Panc1 (cell line): Measurements from ENCODE around the gene DACH1. TPM values are rescaled to one million over a fixed set of nuclear protein-coding genes. Genes with fewer than 3 reads are reported as not detected.

Experiments
- ATAC-seq: fragments of 200-7000 bp; cut with Tn5 transposase; 2 replicates; pipeline ENCODE4 v1.9.1; 2020; ENCODE audit warnings: mild to moderate bottlenecking, moderate library complexity
- BruUV-seq: library from RNA; stranded (reverse); fragments of 400-500 nt; replicated peaks from 2 replicates; lab custom pipeline; 2021; lab: Mats Ljungman, UMichigan
- CTCF ChIA-PET: fragments of 300-600 bp; sonication (Branson Sonifier 250); formaldehyde crosslinking; loops from one replicate; lab custom pipeline; 2022; ENCODE audit warnings: antibody characterized with exemption; lab: Charles Lee
- POLR2A ChIA-PET: fragments of 300-600 bp; sonication (Branson Sonifier 250); formaldehyde crosslinking; loops from one replicate; lab custom pipeline; 2022; ENCODE audit warnings: antibody characterized with exemption; lab: Charles Lee
- DNase-seq: peaks from one replicate; pipeline ENCODE4 v3.0.0-alpha.2; 2010; ENCODE audit warnings: low read depth, low spot score
- H3K27ac ChIP-seq: 2 replicates; pipeline ENCODE4 v1.5.1; 2011; ENCODE audit warnings: mild to moderate bottlenecking, low read length, inconsistent platforms
- H3K27me3 ChIP-seq: fragments of 200-500 bp; sonication (Bioruptor generic); 2 replicates; pipeline ENCODE4 v1.6.0; 2014; ENCODE audit warnings: low read length, inconsistent platforms; ENCODE audit not compliant: control insufficient read depth, insufficient read depth
- H3K36me3 ChIP-seq: fragments of 200-500 bp; sonication (Bioruptor generic); 2 replicates; pipeline ENCODE4 v1.5.1; 2014; ENCODE audit warnings: inconsistent platforms, mild to moderate bottlenecking, low read length, moderate library complexity; ENCODE audit not compliant: control insufficient read depth, insufficient read depth
- H3K4me1 ChIP-seq: 2 replicates; pipeline ENCODE4 v1.5.1; 2011; ENCODE audit warnings: inconsistent platforms, mild to moderate bottlenecking, low read length, moderate library complexity; ENCODE audit not compliant: control insufficient read depth, insufficient read depth
- H3K4me3 ChIP-seq, 2 experiments: 2 replicates each; pipeline ENCODE4 v1.5.1; 2011 to 2012; ENCODE audit warnings: low read depth in 2 of 2, low read length in 2 of 2, mild to moderate bottlenecking in 2 of 2, inconsistent platforms in 1 of 2, moderate library complexity in 1 of 2
- H3K9me3 ChIP-seq: fragments of 200-500 bp; sonication (Bioruptor generic); 2 replicates; pipeline ENCODE4 v1.5.1; 2014; ENCODE audit warnings: low read depth, mild to moderate bottlenecking, inconsistent platforms, low read length, moderate library complexity; ENCODE audit not compliant: control insufficient read depth, insufficient read depth
- POLR2AphosphoS5 ChIP-seq: IDR thresholded peaks from 2 replicates; pipeline ENCODE4 v1.6.1; 2012; ENCODE audit warnings: mild to moderate bottlenecking, low read depth, low read length, moderate library complexity
- SIN3A ChIP-seq: IDR thresholded peaks from 2 replicates; pipeline ENCODE4 v1.6.1; 2012; ENCODE audit warnings: low read depth, mild to moderate bottlenecking, low read length, moderate library complexity, borderline replicate concordance; ENCODE audit not compliant: insufficient read depth
- TCF7L2 ChIP-seq: IDR thresholded peaks from 2 replicates; pipeline ENCODE4 v1.6.1; 2011; ENCODE audit warnings: mild to moderate bottlenecking, low read depth, low read length, inconsistent platforms
- in situ Hi-C: cut with HindIII; loops from 2 replicates; pipeline ENCODE4 v1.10.0; 2016; ENCODE audit warnings: low sequenced_read_pairs, low pct_unique_long_range_greater_than_20kb
- intact Hi-C: fragments of 100-400 bp; cut with micrococcal nuclease; formaldehyde crosslinking; loops from one replicate; pipeline ENCODE4 v1.10.0; 2022; ENCODE audit not compliant: unreplicated experiment
- total RNA-seq: library from RNA; stranded (reverse); gene quantifications from one replicate; pipeline ENCODE4 v1.2.1, GENCODE V29; 2021; ENCODE audit not compliant: unreplicated experiment
- TF ChIP-seq, protein P1 (sequence below): fragments of 450-650 bp; IDR thresholded peaks from 2 replicates; pipeline ENCODE4 v1.5.1; 2017; ENCODE audit warnings: mild to moderate bottlenecking
- TF ChIP-seq, protein P2 (sequence below), 2 experiments: IDR thresholded peaks; 2 replicates each; pipeline ENCODE4 v1.6.1; 2011 to 2012; ENCODE audit warnings: low read depth in 2 of 2, control low read depth in 1 of 2, low read length in 1 of 2, mild to moderate bottlenecking in 1 of 2, moderate library complexity in 1 of 2; ENCODE audit not compliant: insufficient read depth in 1 of 2

The DACH1 gene
- total RNA-seq, 1 experiment from 2014 or later = 0.54 TPM

- in situ Hi-C loops = no loop called here
- Histone ChIP-seq H3K27me3 (no peaks in the 10 kb centered on the region), H3K9me3 (no peaks in the 10 kb centered on the region), H3K36me3 (no peaks in the 10 kb centered on the region), H3K27ac (no peak overlapping the region), H3K4me3 (no peak overlapping the region), H3K4me1 (no peaks in the 10 kb centered on the region)
- no TSS peak for BruUV-seq
- ATAC-seq (no peak), DNase-seq (no peak)
- CTCF ChIA-PET = no interaction called here
- POLR2A ChIA-PET = no interaction called here
- TF ChIP-seq, protein P1, sequence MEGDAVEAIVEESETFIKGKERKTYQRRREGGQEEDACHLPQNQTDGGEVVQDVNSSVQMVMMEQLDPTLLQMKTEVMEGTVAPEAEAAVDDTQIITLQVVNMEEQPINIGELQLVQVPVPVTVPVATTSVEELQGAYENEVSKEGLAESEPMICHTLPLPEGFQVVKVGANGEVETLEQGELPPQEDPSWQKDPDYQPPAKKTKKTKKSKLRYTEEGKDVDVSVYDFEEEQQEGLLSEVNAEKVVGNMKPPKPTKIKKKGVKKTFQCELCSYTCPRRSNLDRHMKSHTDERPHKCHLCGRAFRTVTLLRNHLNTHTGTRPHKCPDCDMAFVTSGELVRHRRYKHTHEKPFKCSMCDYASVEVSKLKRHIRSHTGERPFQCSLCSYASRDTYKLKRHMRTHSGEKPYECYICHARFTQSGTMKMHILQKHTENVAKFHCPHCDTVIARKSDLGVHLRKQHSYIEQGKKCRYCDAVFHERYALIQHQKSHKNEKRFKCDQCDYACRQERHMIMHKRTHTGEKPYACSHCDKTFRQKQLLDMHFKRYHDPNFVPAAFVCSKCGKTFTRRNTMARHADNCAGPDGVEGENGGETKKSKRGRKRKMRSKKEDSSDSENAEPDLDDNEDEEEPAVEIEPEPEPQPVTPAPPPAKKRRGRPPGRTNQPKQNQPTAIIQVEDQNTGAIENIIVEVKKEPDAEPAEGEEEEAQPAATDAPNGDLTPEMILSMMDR = no peak
- TF ChIP-seq SIN3A (no peak), TCF7L2 (no peak), POLR2AphosphoS5 (no peak)
- TF ChIP-seq, protein P2, sequence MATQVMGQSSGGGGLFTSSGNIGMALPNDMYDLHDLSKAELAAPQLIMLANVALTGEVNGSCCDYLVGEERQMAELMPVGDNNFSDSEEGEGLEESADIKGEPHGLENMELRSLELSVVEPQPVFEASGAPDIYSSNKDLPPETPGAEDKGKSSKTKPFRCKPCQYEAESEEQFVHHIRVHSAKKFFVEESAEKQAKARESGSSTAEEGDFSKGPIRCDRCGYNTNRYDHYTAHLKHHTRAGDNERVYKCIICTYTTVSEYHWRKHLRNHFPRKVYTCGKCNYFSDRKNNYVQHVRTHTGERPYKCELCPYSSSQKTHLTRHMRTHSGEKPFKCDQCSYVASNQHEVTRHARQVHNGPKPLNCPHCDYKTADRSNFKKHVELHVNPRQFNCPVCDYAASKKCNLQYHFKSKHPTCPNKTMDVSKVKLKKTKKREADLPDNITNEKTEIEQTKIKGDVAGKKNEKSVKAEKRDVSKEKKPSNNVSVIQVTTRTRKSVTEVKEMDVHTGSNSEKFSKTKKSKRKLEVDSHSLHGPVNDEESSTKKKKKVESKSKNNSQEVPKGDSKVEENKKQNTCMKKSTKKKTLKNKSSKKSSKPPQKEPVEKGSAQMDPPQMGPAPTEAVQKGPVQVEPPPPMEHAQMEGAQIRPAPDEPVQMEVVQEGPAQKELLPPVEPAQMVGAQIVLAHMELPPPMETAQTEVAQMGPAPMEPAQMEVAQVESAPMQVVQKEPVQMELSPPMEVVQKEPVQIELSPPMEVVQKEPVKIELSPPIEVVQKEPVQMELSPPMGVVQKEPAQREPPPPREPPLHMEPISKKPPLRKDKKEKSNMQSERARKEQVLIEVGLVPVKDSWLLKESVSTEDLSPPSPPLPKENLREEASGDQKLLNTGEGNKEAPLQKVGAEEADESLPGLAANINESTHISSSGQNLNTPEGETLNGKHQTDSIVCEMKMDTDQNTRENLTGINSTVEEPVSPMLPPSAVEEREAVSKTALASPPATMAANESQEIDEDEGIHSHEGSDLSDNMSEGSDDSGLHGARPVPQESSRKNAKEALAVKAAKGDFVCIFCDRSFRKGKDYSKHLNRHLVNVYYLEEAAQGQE (IDR thresholded peaks at IDR 0.05; ENCODE audit: insufficient read depth in 1 of 2, low read depth in 2 of 2, low read length in 1 of 2) = no peak
- intact Hi-C loops = no loop called here
These were observed 330.8 kb downstream of the DACH1 start for GRCh38 chr13:71536201-71536600.

- no peaks in the 10 kb centered on the region for H3K4me1 ChIP-seq
- BruUV-seq = no TSS peak
- H3K9me3 ChIP-seq = no peaks in the 10 kb centered on the region
- in situ Hi-C loops (no loop called here), intact Hi-C loops (no loop called here)
- H3K4me3 ChIP-seq = no peak overlapping the region
- ChIA-PET CTCF (no interaction called here), POLR2A (no interaction called here)
- no peaks in the 10 kb centered on the region for H3K36me3 ChIP-seq
- no peak for DNase-seq
- no peaks in the 10 kb centered on the region for H3K27me3 ChIP-seq
- H3K27ac ChIP-seq = no peak overlapping the region
- no peak for ATAC-seq
- TF ChIP-seq, protein P1 = no peak
- TF ChIP-seq, protein P2 (IDR thresholded peaks at IDR 0.05; ENCODE audit: insufficient read depth in 1 of 2, low read depth in 2 of 2, low read length in 1 of 2) = no peak
- no peak for TF ChIP-seq SIN3A
- no peak for TF ChIP-seq POLR2AphosphoS5
- no peak for TF ChIP-seq TCF7L2
These were observed 342.2 kb downstream of the DACH1 start for GRCh38 chr13:71524613-71525304.
